Mammary epithelial cell (primary cell): Measurements from ENCODE around the gene KANK4.

ENCODE experiments used
- CTCF ChIP-seq, 2 donors: IDR thresholded peaks in 1 of 2; conservative IDR thresholded peaks in 1 of 2; 2 replicates each; pipeline ENCODE4 v1.5.1; 2011 to 2012; ENCODE audit warnings: inconsistent platforms in 2 of 2, low read length in 2 of 2, mild to moderate bottlenecking in 2 of 2, control low read depth in 1 of 2, low read depth in 1 of 2; ENCODE audit not compliant: insufficient read depth in 1 of 2; ENCODE audit errors: extremely low read depth in 1 of 2
- EZH2 ChIP-seq: IDR thresholded peaks from 2 replicates; pipeline ENCODE4 v1.6.1; 2012; ENCODE audit warnings: low read length, inconsistent platforms, borderline replicate concordance

- TF ChIP-seq EZH2 (no peak), CTCF (conservative IDR thresholded peaks at IDR 0.05 in 1 of 2, IDR thresholded peaks at IDR 0.05 in 1 of 2; ENCODE audit: extremely low read depth in 1 of 2, insufficient read depth in 1 of 2, low read depth in 1 of 2, low read length in 2 of 2) (no peak)
These were observed 81.9 kb downstream of the KANK4 start for GRCh38 chr1:62237361-62237760.
